Transverse colon (tissue), 4 donors: ENCODE data around the gene SRPK2.

ENCODE experiments used
- EP300 ChIP-seq: sonication (generic); formaldehyde crosslinking; IDR thresholded peaks from one replicate; pipeline ENCODE4 v1.6.1; 2017; ENCODE audit warnings: antibody characterized with exemption, low read depth
- POLR2A ChIP-seq: fragments of 450-650 bp; IDR thresholded peaks from one replicate; pipeline ENCODE4 v1.6.1; 2016; ENCODE audit warnings: antibody characterized with exemption, mild to moderate bottlenecking, moderate library complexity
- POLR2AphosphoS5 ChIP-seq, 3 donors: sonication (generic); formaldehyde crosslinking; IDR thresholded peaks; one replicate each; pipeline ENCODE4 v1.6.1; 2016; ENCODE audit warnings: antibody characterized with exemption in 3 of 3
- TF ChIP-seq, protein P1 (sequence below), 5 experiments: fragments of 200-600 bp in 3 of 5; fragments of 450-650 bp in 2 of 5; sonication (generic) in 3 of 5; IDR thresholded peaks; 1 replicate in 2 of 5; 2 replicates in 3 of 5; pipeline ENCODE4 v1.5.1; 2016 to 2017; ENCODE audit warnings: antibody characterized with exemption in 5 of 5, inconsistent platforms in 3 of 5, mild to moderate bottlenecking in 2 of 5, moderate library complexity in 1 of 5

DNA sequence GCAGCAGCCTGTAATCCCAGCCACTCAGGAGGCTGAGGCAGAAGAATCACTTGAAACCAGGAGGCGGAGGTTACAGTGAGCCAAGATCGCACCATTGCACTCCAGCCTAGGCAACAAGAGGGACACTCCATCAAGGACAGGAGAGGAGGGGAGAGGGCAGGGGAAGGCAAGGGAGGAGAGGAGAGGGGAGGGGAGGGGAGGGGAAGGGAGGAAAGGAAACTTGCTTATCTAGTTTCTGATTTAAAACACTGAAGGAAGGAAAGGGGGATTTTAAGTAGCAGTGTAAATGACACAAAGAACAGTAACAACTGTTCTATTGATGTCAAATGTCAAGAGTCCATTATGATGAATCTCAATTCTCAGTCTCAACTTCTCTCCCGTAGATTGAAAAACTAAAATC, 43.7 kb downstream of the SRPK2 start:
- TF ChIP-seq, protein P1, sequence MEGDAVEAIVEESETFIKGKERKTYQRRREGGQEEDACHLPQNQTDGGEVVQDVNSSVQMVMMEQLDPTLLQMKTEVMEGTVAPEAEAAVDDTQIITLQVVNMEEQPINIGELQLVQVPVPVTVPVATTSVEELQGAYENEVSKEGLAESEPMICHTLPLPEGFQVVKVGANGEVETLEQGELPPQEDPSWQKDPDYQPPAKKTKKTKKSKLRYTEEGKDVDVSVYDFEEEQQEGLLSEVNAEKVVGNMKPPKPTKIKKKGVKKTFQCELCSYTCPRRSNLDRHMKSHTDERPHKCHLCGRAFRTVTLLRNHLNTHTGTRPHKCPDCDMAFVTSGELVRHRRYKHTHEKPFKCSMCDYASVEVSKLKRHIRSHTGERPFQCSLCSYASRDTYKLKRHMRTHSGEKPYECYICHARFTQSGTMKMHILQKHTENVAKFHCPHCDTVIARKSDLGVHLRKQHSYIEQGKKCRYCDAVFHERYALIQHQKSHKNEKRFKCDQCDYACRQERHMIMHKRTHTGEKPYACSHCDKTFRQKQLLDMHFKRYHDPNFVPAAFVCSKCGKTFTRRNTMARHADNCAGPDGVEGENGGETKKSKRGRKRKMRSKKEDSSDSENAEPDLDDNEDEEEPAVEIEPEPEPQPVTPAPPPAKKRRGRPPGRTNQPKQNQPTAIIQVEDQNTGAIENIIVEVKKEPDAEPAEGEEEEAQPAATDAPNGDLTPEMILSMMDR (IDR thresholded peaks at IDR 0.05) = no peak
- no peak for TF ChIP-seq POLR2AphosphoS5 (IDR thresholded peaks at IDR 0.05)
- TF ChIP-seq EP300 = no peak
- TF ChIP-seq POLR2A = no peak
